SH-SY5Y (cell line): Measurements from ENCODE around the gene C11orf87.

Experiments used
- GATA2 ChIP-seq: IDR thresholded peaks from 2 replicates; pipeline ENCODE4 v1.6.1; 2011; ENCODE audit warnings: mild to moderate bottlenecking, low read depth, low read length
- GATA3 ChIP-seq: IDR thresholded peaks from 2 replicates; pipeline ENCODE4 v1.6.1; 2011; ENCODE audit warnings: low read depth, mild to moderate bottlenecking, low read length, moderate library complexity

- no peak for TF ChIP-seq GATA3
- TF ChIP-seq GATA2: no peak
Observed at GRCh38 chr11:109384873-109385272, 37.1 kb upstream of the C11orf87 start.
